ENCODE data around the gene OTOP3.

The OTOP3 gene

GRCh38 chr17:74990581-74991105, 54.9 kb downstream of the OTOP3 start:
- no peak for DNase-seq

- DNase-seq: no peak
Measured at GRCh38 chr17:74992223-74992622, 56.5 kb downstream of the OTOP3 start.

DNA sequence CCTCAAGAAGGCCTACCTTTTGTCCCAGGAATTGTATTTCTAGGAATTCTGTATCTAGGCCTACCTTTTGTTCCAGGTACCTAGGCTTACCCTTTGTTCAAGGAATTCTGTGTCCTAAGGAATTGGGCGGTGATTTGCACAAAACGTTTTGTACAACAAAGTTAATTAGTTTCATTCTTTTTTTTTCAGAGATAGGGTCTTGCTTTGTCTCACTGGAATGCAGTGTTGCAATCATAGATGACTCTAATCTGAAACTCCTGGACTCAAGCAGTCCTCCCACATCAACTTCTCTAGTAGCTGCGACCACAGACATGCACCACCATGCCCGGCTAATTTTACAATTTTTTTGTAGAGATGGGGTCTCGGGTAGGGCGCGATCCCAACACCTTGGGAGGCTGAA, 58.7 kb downstream of the OTOP3 start:
- DNase-seq: no peak

DNA sequence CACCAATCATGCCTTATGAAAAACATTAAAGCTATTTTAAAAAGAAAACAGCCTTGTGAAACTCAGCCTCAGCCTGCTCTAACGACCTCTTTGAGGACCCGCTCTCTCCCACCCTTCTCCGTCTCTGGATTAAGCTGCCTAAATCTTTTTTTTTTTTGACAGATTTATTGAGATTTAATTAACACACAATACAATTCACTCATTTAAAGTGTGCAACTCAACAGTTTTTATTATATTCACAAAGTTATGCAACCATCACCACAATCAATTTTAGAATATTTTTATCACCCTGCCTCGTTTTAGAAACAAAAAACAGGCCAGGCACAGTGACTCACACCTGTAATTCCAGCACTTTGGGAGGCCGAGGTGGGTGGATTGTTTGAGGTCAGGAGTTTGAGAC, 60.1 kb downstream of the OTOP3 start:
- DNase-seq: no peak

DNA sequence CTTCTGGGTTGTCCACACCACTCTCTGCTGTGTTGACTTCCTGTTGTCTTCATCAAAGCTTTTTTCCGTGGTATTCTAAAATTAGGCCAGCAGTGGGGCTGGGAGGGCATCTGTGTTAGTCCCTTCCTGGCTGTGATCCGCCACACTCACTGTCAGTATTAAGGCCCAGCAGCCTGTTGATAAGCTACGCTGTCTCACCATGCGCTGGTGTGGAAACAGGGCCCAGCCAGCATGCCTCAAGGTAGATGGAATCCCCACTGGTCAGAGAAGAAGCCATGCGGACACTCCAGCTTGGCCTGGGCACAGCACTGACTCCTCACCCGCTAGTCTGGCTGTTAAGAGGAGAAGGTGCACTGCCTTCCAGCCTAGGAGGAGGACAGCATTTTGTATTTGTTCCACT, 63.1 kb downstream of the OTOP3 start:
- DNase-seq: no peak

DNA sequence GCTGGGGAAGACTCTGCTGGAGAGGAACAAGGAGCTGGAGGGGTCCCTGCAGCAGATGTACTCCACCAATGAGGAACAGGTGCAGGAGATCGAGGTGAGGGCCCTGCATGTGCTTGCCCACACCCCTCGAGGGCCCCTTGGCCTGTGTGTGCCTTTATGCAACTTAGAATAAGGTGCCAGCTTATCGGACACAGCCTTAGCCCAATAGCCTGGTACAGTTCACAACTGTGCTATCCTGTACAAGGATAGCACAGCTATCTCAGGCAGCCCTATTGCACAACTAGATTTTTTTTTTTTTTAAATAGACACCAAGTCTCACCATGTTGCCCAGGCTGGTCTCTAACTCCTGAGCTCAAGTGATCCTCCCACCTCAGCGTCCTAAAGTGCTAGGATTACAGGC, 63.8 kb downstream of the OTOP3 start:
- no peak for DNase-seq

Data from NCI-H1048 (cell line).